Astrocyte (in vitro differentiated cells and primary cell): ENCODE data around the gene MS4A18.

Experiments
- CTCF ChIP-seq: IDR thresholded peaks from 2 replicates; pipeline ENCODE4 v1.5.1; 2011; ENCODE audit warnings: low read depth, mild to moderate bottlenecking, inconsistent platforms, low read length, moderate library complexity; ENCODE audit not compliant: insufficient read depth
- EZH2 ChIP-seq: IDR thresholded peaks from 2 replicates; pipeline ENCODE4 v1.6.1; 2012; ENCODE audit warnings: mild to moderate bottlenecking, low read length, inconsistent platforms; ENCODE audit not compliant: insufficient read depth

- TF ChIP-seq CTCF (no peak), EZH2 (no peak)
These were observed 17.6 kb upstream of the MS4A18 start for GRCh38 chr11:60706931-60707330.
